LNCaP clone FGC (cell line): ENCODE results near the gene PUM2.

Source experiments
- DNase-seq: peaks from one replicate; pipeline ENCODE4 v3.0.0-alpha.2; 2011; ENCODE audit warnings: low read depth
- H3K4me3 ChIP-seq: 2 replicates; pipeline ENCODE4 v1.5.1; 2011; ENCODE audit warnings: mild to moderate bottlenecking, low read depth, low read length, control low read depth
- CTCF ChIP-seq: IDR thresholded peaks from 2 replicates; pipeline ENCODE4 v1.5.1; 2012; ENCODE audit warnings: mild to moderate bottlenecking; ENCODE audit not compliant: control insufficient read depth, insufficient read depth; ENCODE audit errors: extremely low read depth

The PUM2 gene

GRCh38 chr2:20361893-20362292, 11.2 kb upstream of the PUM2 start:
- no peak for DNase-seq
- no peak for TF ChIP-seq CTCF
- H3K4me3 ChIP-seq: no peak overlapping the region

GRCh38 chr2:20359096-20359495, 8.5 kb upstream of the PUM2 start:
- no peak overlapping the region for H3K4me3 ChIP-seq
- TF ChIP-seq CTCF: no peak
- DNase-seq: no peak

GRCh38 chr2:20357638-20358389, 7.2 kb upstream of the PUM2 start:
- H3K4me3 ChIP-seq: no peak overlapping the region
- TF ChIP-seq CTCF: no peak
- no peak for DNase-seq

GRCh38 chr2:20356042-20356441, 5.4 kb upstream of the PUM2 start:
- H3K4me3 ChIP-seq: no peak overlapping the region
- DNase-seq: no peak
- TF ChIP-seq CTCF: no peak

- no peak overlapping the region for H3K4me3 ChIP-seq
- TF ChIP-seq CTCF: no peak
- no peak for DNase-seq
Measured at GRCh38 chr2:20355131-20355530, 4.5 kb upstream of the PUM2 start.

- no peak for TF ChIP-seq CTCF
- peak; percentile 78 for DNase-seq
- no peak overlapping the region for H3K4me3 ChIP-seq
Measured at GRCh38 chr2:20353241-20353992, 2.8 kb upstream of the PUM2 start.
